NCI-H460 (cell line): ENCODE measurements around the gene ELF4. TPM values are rescaled to one million over a fixed set of nuclear protein-coding genes. Genes with fewer than 3 reads are reported as not detected.
A peak's percentile ranks its signal among the peaks of the same experiment; 100 is the strongest.

Experiments used
- DNase-seq: peaks from one replicate; pipeline ENCODE4 v3.0.0-alpha.2; 2016; ENCODE audit warnings: low read depth; ENCODE audit errors: extremely low read depth
- total RNA-seq: library from RNA; depleted of rRNA; stranded (reverse); fragments of >200 nt; shearing (Covaris generic); gene quantifications from 2 replicates; pipeline ENCODE4 v1.2.3, GENCODE V29; 2014

Gene ELF4
- total RNA-seq, 1 experiment from 2014 or later, result 10.5 TPM

- DNase-seq, result no peak
These were observed 24.5 kb downstream of the ELF4 start for GRCh38 chrX:130085551-130086446.

- DNase-seq, result no peak
These were observed 25.6 kb downstream of the ELF4 start for GRCh38 chrX:130084631-130085237.

GRCh38 chrX:130083656-130084382 is 26.5 kb downstream of the ELF4 start:
- DNase-seq, result no peak

- no peak for DNase-seq
These were observed 27.2 kb downstream of the ELF4 start for GRCh38 chrX:130083107-130083490.

GRCh38 chrX:130082244-130083106 is 27.8 kb downstream of the ELF4 start:
- no peak for DNase-seq

DNA sequence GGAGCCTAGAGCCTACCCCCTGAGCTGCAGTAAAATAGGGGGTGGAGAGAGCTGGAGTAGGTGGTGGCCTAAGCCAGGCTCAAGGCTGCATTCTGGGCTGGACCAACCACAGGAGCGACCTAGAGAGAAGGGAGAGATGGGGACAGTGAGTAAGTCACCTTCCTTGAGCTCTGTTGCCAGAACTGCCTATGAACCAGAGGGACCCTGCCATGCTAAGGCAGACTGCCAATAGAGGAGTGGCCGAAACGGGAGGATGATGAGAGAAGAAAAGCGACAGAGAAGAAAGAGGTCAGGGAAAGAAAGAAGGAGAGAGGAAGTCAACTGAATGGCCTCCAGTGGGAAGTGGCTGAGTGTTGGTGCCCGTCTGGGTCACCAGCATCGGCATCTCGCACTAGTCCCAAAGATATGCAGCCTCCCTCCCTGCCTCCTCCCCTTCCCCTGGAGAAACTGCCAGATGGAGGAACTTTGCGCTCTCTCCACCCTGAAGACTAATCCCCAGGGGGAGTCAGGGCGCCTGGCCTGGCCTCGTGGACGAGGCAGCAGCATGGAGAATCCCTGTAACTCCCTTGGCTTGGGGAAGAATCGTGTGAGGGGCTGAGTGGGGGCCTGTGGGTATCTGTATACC is 28.8 kb downstream of the ELF4 start:
- DNase-seq, result no peak

DNA sequence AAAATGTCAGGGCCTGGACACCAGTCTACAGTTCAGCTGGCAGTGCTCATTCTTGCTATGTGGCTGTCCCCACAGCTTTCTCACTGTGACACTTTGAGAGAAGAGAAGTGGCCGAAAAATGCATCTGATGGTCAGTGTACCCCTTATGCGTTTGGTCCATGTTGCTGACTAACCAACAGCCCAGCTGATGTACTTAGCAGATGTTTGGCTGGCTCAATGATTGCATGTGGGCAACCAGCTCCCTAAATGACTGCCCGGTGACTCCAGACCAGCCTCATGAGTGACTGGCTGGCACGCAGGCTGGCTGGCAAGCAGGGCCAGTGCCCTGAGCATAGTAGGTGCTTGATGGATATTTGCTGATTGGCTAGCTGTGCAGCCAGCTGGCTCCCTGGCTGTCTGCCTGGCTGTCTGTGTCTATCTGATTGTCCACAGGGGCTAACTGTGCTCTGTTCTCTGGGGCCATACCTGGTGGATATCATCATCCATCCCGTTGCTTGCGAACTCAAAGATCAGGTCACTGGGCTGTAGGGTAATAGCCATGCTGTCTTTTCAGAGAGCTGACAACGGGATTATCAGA is 29.4 kb downstream of the ELF4 start:
- no peak for DNase-seq

DNA sequence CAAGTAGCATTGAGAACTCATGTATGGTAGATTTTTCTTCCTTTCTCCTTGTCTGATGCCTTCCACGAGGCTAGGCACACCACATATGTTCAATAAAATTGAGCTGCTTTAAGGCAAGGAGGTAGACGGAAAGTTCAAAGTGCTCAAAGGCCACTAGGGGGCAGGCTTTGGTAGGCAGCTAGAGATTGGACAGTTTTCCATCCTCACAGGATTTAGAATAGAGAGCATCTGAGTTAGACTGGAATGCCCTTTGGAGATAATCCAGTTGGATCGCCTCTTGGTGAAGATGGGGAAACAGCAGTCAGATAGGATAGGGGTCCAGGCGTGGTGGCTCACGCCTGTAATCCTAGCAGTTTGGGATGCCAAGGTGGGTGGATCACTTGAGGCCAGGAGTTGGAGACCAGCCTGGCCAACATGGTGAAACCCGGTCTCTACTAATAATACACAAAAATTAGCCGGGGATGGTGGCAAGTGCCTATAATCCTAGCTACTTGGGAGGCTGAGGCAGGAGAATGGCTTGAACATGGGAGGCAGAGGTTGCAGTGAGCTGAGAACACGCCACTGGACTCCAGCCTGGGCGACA is 30.4 kb downstream of the ELF4 start:
- DNase-seq, result peak; percentile 73

DNA sequence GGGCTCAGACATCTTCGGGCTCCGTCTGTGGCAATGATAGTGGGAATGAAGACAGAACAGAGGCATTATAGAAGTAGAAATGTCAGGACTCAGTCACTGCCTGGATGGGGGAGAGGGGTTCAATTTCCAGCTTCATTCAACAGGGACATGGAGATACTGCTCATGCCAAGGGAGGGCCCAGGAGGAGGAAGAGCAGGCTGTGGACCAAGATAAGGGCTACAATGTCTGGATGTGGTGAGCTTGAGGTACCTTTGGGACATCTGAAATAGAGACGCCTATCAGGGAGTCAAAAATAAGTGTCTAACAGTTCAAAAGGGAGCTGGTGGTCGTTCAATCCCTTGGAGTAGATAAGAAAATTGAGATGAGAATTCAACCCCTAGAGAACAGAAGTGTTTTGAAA is 34.5 kb downstream of the ELF4 start:
- no peak for DNase-seq

GRCh38 chrX:130072345-130072740 is 38.0 kb downstream of the ELF4 start:
- no peak for DNase-seq

DNA sequence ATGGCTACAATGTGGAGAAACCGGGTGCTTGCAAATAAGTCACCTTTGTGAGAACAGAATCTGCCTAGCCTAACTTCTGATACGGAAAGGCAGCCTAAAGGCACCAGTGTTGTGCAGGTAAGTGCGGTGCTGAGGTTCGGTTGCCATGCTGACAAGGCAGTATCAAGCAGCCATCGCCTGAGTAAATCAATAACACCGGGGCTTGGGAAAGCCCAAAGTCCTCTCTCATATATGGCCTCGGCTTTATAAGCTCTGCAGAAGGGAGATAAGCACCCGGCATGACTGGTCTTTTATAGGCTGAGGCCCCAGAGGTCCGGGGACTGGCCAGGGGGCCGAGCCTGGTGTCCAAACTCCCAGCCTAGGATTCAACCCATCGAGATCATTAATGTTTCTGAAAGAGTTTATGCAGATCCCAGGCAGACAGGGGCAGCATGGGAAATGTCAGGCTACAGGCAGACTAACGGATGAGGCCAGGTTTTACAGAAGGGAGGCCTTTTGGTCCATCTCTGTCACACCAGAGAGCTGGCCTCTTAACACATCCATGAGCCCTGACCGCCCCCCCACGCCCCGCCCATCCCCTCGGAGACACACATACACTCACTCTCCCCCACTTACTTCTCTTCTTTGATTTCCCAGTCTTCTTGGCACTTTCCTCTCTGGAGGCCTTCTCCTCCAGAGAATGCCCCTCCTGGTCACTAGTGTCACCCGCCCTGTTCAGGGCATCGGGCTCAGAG is 38.5 kb downstream of the ELF4 start:
- DNase-seq, result no peak

DNA sequence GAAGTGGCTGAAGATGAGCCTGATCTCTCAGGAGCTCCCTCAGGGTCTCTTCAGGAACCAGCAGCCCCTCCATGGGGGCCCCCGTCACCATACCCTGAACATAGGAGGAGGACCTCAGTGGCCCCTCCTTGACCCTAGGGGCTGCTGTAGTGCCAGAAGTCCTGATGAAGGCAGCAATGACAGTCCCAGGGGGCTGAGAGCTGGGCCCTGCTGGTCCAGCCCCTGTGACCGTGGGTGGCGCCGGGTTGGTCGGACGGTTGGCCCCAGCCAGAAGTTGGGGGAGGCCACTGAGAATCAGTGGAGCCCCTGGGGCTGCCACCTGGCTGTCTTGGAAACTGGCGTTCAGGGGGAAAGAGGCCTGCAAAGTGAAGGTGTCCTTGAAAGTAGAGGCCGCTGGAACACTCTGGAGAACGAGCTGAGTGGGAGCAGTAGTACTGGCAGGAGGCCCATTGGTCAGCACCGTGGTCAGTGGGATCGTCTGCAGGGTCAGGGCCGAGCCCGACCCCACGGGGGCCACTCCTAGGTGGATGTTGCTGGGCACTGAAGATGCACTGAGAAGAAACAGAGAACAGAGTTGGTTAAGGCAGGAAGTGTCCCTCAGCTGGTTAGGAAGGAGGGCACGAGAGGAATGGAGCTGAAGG is 43.2 kb downstream of the ELF4 start:
- DNase-seq, result no peak

DNA sequence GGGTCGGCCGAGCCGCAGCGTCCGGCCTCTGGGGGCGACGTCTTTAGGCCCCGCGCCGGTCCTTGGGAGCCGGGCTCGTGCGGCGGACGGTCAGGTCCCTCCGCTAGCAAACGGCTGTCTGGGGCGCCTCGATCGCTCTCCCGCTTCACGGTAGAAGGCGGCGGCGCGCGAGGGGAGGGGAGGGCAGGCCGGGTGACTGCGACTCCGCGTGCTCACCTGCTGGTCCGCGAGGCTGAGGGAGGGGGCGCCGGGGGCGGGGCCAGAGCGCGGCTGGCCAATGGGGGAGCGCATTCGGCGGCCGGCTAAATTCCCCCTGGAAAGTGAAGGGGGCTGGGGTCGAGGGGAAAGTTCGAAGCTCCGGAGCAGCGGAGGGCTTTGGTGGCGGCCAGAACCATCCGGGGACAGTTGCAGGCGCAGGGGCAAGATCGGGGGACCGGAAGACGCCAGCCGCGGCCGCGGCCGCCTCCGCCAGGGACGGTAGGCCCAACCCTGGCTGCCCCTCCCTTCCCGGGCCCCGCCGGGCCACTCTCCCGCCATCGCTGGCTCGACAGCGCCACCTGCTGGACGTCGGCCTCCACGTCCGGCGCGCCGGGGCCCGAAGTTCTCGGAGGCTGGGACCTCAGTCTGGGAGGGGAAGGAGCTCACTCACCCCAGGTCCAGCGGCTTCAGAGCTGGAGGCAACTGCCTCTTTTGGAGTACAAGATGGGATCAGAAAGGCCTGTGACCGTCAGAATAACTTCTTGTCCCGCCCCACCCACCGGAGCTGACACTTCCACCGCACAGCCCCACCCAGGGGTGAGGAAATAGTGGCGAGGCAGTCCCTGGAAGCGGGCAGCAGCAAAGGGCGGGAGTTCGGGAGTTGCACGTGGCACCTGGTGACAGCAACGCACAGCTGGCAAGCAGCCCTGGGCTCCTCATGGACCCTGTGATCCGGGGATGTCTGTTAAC is 49.9 kb downstream of the ELF4 start:
- peak; percentile 70 for DNase-seq

- no peak for DNase-seq
These were observed 51.6 kb downstream of the ELF4 start for GRCh38 chrX:130058652-130059051.

GRCh38 chrX:130057209-130057608 is 53.1 kb downstream of the ELF4 start:
- no peak for DNase-seq

DNA sequence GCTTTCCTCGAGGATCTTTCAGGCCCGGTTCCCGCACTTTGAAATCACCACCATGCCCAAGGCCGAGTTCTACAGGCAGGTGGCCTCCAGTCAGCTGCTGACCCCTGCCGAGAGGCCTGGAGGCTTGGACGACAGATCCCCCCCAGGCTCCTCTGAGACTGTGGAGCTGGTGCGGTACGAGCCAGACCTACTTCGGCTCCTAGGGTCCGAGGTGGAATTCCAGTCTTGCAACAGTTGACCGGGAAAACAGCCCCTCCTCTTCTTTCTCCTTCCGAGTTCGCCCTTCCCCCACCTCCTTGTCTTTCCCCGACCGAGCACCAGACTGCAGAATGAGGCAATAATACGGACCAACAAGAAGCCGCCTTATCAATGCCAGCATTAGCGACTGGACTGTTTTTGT is 54.4 kb downstream of the ELF4 start:
- no peak for DNase-seq

DNA sequence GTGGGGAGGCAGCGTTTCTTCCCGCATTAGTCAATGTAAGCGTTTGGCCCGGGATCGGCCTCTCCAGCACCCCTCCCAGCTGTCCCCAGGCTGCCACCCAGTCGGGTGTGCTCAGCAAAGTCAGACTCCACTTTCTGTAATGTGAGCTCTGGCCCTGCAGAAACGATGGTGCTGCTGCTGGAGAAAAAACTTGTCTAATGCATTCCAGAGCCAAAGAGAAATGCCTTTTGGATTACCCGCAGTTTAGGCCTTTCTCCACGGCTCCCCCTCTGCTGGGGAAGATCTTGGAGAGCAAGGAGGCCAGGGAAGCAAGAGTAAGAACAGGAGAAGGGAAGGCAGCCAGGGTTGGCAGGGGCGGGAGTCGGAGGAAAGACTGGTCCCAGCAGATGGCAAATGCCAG is 55.2 kb downstream of the ELF4 start:
- DNase-seq, result no peak
